ENCODE measurements around the gene LMOD2. TPM values are rescaled to one million over a fixed set of nuclear protein-coding genes. Genes with fewer than 3 reads are reported as not detected.

LMOD2 gene
- total and polyA plus RNA-seq, 2 donors (not counting 3 experiments of a cell fraction or from before 2014, with no cell fraction given): not detected

- no peak overlapping the region for H2AFZ ChIP-seq (ENCODE audit: low read depth, low read length)
- no peak overlapping the region for H3K4me2 ChIP-seq (ENCODE audit: insufficient read depth, low read length)
- no peaks in the 10 kb centered on the region for H3K9me3 ChIP-seq (replicated peaks; ENCODE audit: control insufficient read depth, insufficient read depth, low read length)
- DNase-seq (ENCODE audit: low read depth, low spot score) (no peak), FAIRE-seq (no peak)
- POLR2A ChIA-PET: no interaction called here
- intact Hi-C loops (cut with micrococcal nuclease) (loop anchor here (2.0 to 5.0 kb wide), 3 partner anchors 99 to 189 kb away; no protein-coding TSS in a partner anchor), dilution Hi-C loops (cut with MboI; ENCODE audit: extremely low pct_ligation_motif_present, low sequenced_read_pairs) (no loop called here)
- no peak overlapping the region for H3K27ac ChIP-seq (ENCODE audit: insufficient read depth, low read depth, low read length)
- no TSS peak for BruUV-seq (replicated peaks)
- H3K4me1 ChIP-seq (ENCODE audit: control insufficient read depth, extremely low read depth, insufficient read depth, low read length): no peaks in the 10 kb centered on the region
- peaks cover 1 to 7% of the 10 kb centered on the region in 2 experiments for H3K36me3 ChIP-seq (ENCODE audit: control insufficient read depth in 2 of 2, extremely low read depth in 1 of 2, insufficient read depth in 2 of 2, low read length in 2 of 2)
- TF ChIP-seq POLR2A (IDR thresholded peaks at IDR 0.05; ENCODE audit: low read depth, low read length) (no peak), POLR2AphosphoS5 (IDR thresholded peaks at IDR 0.05; ENCODE audit: insufficient read depth, low read depth, low read length) (no peak)
- no peaks in the 10 kb centered on the region for H3K9me1 ChIP-seq (replicated peaks; ENCODE audit: control insufficient read depth, extremely low read depth, insufficient read depth, low read length)
- no peaks in the 10 kb centered on the region for H3K27me3 ChIP-seq (ENCODE audit: control insufficient read depth in 2 of 2, insufficient read depth in 2 of 2, low read length in 2 of 2)
- no peak overlapping the region for H3K9ac ChIP-seq (replicated peaks; ENCODE audit: extremely low read depth, insufficient read depth, low read length)
- no peak overlapping the region for H3K4me3 ChIP-seq (replicated peaks in 1 of 3; ENCODE audit: insufficient read depth in 1 of 3, low read depth in 1 of 3, low read length in 3 of 3)
- CTCF ChIA-PET: interaction anchor here (0.7 to 2.5 kb wide), 4 partner anchors 20 to 191 kb away, joined by 3 to 22 read pairs (median 13); no protein-coding TSS in a partner anchor
- no peaks in the 10 kb centered on the region for H4K20me1 ChIP-seq (replicated peaks; ENCODE audit: control insufficient read depth, extremely low read depth, insufficient read depth, low read length)
- no peaks in the 10 kb centered on the region for H3K79me2 ChIP-seq (ENCODE audit: control insufficient read depth, insufficient read depth, low read length)
These were observed 25.9 kb downstream of the LMOD2 start for GRCh38 chr7:123681561-123681960.

- Histone ChIP-seq H2AFZ (ENCODE audit: low read depth, low read length) (no peak overlapping the region), H3K9ac (replicated peaks; ENCODE audit: extremely low read depth, insufficient read depth, low read length) (no peak overlapping the region), H3K9me1 (replicated peaks; ENCODE audit: control insufficient read depth, extremely low read depth, insufficient read depth, low read length) (no peaks in the 10 kb centered on the region), H3K79me2 (ENCODE audit: control insufficient read depth, insufficient read depth, low read length) (no peaks in the 10 kb centered on the region), H3K9me3 (replicated peaks; ENCODE audit: control insufficient read depth, insufficient read depth, low read length) (no peaks in the 10 kb centered on the region), H3K4me2 (ENCODE audit: insufficient read depth, low read length) (no peak overlapping the region), H4K20me1 (replicated peaks; ENCODE audit: control insufficient read depth, extremely low read depth, insufficient read depth, low read length) (no peaks in the 10 kb centered on the region), H3K4me1 (ENCODE audit: control insufficient read depth, extremely low read depth, insufficient read depth, low read length) (no peaks in the 10 kb centered on the region), H3K27ac (ENCODE audit: insufficient read depth, low read depth, low read length) (no peak overlapping the region), H3K36me3 (ENCODE audit: control insufficient read depth in 2 of 2, extremely low read depth in 1 of 2, insufficient read depth in 2 of 2, low read length in 2 of 2) (peaks cover 1 to 7% of the 10 kb centered on the region in 2 experiments), H3K27me3 (ENCODE audit: control insufficient read depth in 2 of 2, insufficient read depth in 2 of 2, low read length in 2 of 2) (no peaks in the 10 kb centered on the region), H3K4me3 (replicated peaks in 1 of 3; ENCODE audit: insufficient read depth in 1 of 3, low read depth in 1 of 3, low read length in 3 of 3) (no peak overlapping the region)
- FAIRE-seq (peak; percentile 44), DNase-seq (ENCODE audit: low read depth, low spot score) (peak; percentile 72)
- CTCF ChIA-PET: interaction anchor here (0.6 to 2.5 kb wide), 49 partner anchors 8 to 1078 kb away, joined by 3 to 54 read pairs (median 5); partner anchors contain the start of genes NDUFA5 and WASL
- no peak for TF ChIP-seq POLR2A (IDR thresholded peaks at IDR 0.05; ENCODE audit: low read depth, low read length)
- TF ChIP-seq CTCF (IDR thresholded peaks at IDR 0.05; ENCODE audit: extremely low read depth in 1 of 2, insufficient read depth in 1 of 2, low read depth in 1 of 2, low read length in 2 of 2): peak; percentile 25 to 41
- dilution Hi-C loops (cut with MboI; ENCODE audit: extremely low pct_ligation_motif_present, low sequenced_read_pairs): no loop called here
- intact Hi-C loops (cut with micrococcal nuclease): loop anchor here (1.0 to 5.0 kb wide), 5 partner anchors 47 to 190 kb away; no protein-coding TSS in a partner anchor
- no TSS peak for BruUV-seq (replicated peaks)
- POLR2A ChIA-PET: no interaction called here
These were observed 27.0 kb downstream of the LMOD2 start for GRCh38 chr7:123682690-123683089.
